ENCODE results near the gene MRPL37.

GRCh38 chr1:54158071-54158470 is 41.9 kb upstream of the MRPL37 start:
- TF ChIP-seq POLR2A (IDR thresholded peaks at IDR 0.05): no peak
- TF ChIP-seq, protein P1, sequence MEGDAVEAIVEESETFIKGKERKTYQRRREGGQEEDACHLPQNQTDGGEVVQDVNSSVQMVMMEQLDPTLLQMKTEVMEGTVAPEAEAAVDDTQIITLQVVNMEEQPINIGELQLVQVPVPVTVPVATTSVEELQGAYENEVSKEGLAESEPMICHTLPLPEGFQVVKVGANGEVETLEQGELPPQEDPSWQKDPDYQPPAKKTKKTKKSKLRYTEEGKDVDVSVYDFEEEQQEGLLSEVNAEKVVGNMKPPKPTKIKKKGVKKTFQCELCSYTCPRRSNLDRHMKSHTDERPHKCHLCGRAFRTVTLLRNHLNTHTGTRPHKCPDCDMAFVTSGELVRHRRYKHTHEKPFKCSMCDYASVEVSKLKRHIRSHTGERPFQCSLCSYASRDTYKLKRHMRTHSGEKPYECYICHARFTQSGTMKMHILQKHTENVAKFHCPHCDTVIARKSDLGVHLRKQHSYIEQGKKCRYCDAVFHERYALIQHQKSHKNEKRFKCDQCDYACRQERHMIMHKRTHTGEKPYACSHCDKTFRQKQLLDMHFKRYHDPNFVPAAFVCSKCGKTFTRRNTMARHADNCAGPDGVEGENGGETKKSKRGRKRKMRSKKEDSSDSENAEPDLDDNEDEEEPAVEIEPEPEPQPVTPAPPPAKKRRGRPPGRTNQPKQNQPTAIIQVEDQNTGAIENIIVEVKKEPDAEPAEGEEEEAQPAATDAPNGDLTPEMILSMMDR (IDR thresholded peaks at IDR 0.05): no peak

All from right lobe of liver (tissue), 4 donors.